Nephron (organoid): ENCODE measurements around the gene B9D2.
A peak's percentile ranks its signal among the peaks of the same experiment; 100 is the strongest.

Source experiments
- H3K27ac Mint-ChIP-seq, 3 experiments: 2 replicates each; pipeline ENCODE4 v1.8.0; 2020; ENCODE audit warnings: mixed read lengths in 3 of 3, mild to moderate bottlenecking in 2 of 3, moderate library complexity in 1 of 3
- H3K27me3 Mint-ChIP-seq: 2 replicates; pipeline ENCODE4 v1.8.0; 2021; ENCODE audit warnings: low read depth, mild to moderate bottlenecking, moderate library complexity, mixed read lengths
- H3K36me3 Mint-ChIP-seq: 2 replicates; pipeline ENCODE4 v1.8.0; 2020; ENCODE audit warnings: low read depth, mixed read lengths
- H3K4me1 Mint-ChIP-seq: 2 replicates; pipeline ENCODE4 v1.8.0; 2020; ENCODE audit warnings: mixed read lengths
- H3K4me3 Mint-ChIP-seq, 3 experiments: 2 replicates each; pipeline ENCODE4 v1.8.0; 2020; ENCODE audit warnings: mild to moderate bottlenecking in 3 of 3, mixed read lengths in 3 of 3, moderate library complexity in 2 of 3
- H3K9me3 Mint-ChIP-seq: 2 replicates; pipeline ENCODE4 v1.8.0; 2020; ENCODE audit warnings: mixed read lengths
- CTCF ChIP-seq, 3 experiments: fragments of 200-600 bp; sonication (generic); IDR thresholded peaks; one replicate each; pipeline ENCODE4 v1.5.0; 2021; ENCODE audit warnings: antibody characterized with exemption in 3 of 3; ENCODE audit not compliant: unreplicated experiment in 3 of 3

The B9D2 gene

GRCh38 chr19:41397086-41398049, 33.4 kb upstream of the B9D2 start, which contains the start of the genes BCKDHA and EXOSC5:
Gene BCKDHA (plus strand): TSS chr19:41397818. CDS start chr19:41397828, 10 bp downstream.
Gene EXOSC5 (minus strand): TSS chr19:41397359. CDS start chr19:41397328, 31 bp downstream.
- peaks cover 3% of the 10 kb centered on the region for H3K27me3 Mint-ChIP-seq
- no peaks in the 10 kb centered on the region for H3K9me3 Mint-ChIP-seq
- TF ChIP-seq CTCF (IDR thresholded peaks at IDR 0.05; ENCODE audit: unreplicated experiment in 3 of 3) = no peak
- H3K36me3 Mint-ChIP-seq = peaks cover 3% of the 10 kb centered on the region
- H3K27ac Mint-ChIP-seq = peak within 1 kb of the TSS; percentile 99 to 100 (median 100)
- H3K4me1 Mint-ChIP-seq = peaks cover 41% of the 10 kb centered on the region
- peak within 1 kb of the TSS; percentile 98 to 100 (median 99) for H3K4me3 Mint-ChIP-seq

GRCh38 chr19:41395355-41395754, 31.4 kb upstream of the B9D2 start:
- Mint-ChIP-seq H3K4me1 (peaks cover 41% of the 10 kb centered on the region), H3K27ac (peak overlapping the region in 1 of 3 experiments; percentile 8), H3K36me3 (peaks cover 7% of the 10 kb centered on the region), H3K4me3 (peak overlapping the region; percentile 68 to 77 (median 75)), H3K9me3 (no peaks in the 10 kb centered on the region), H3K27me3 (peaks cover 3% of the 10 kb centered on the region)
- TF ChIP-seq CTCF (IDR thresholded peaks at IDR 0.05; ENCODE audit: unreplicated experiment in 3 of 3) = no peak

GRCh38 chr19:41392775-41393174, 28.8 kb upstream of the B9D2 start:
- H3K27ac Mint-ChIP-seq = no peak overlapping the region
- peaks cover 21% of the 10 kb centered on the region for H3K4me1 Mint-ChIP-seq
- peaks cover 11% of the 10 kb centered on the region for H3K36me3 Mint-ChIP-seq

GRCh38 chr19:41391618-41392017, 27.7 kb upstream of the B9D2 start:
- no peak overlapping the region for H3K4me3 Mint-ChIP-seq
- no peak for TF ChIP-seq CTCF (IDR thresholded peaks at IDR 0.05; ENCODE audit: unreplicated experiment in 3 of 3)
- peaks cover 11% of the 10 kb centered on the region for H3K36me3 Mint-ChIP-seq
- peaks cover 12% of the 10 kb centered on the region for H3K4me1 Mint-ChIP-seq
- H3K27me3 Mint-ChIP-seq = peaks cover 3% of the 10 kb centered on the region
- H3K27ac Mint-ChIP-seq = no peak overlapping the region
- no peaks in the 10 kb centered on the region for H3K9me3 Mint-ChIP-seq

More at GRCh38 chr19:41392775-41393174, 28.8 kb upstream of the B9D2 start:
- no peak for TF ChIP-seq CTCF (IDR thresholded peaks at IDR 0.05; ENCODE audit: unreplicated experiment in 3 of 3)
- peaks cover 3% of the 10 kb centered on the region for H3K27me3 Mint-ChIP-seq
- peak overlapping the region in 1 of 3 experiments; percentile 56 for H3K4me3 Mint-ChIP-seq
- H3K9me3 Mint-ChIP-seq = no peaks in the 10 kb centered on the region

- Mint-ChIP-seq H3K9me3 (no peaks in the 10 kb centered on the region), H3K36me3 (peaks cover 24% of the 10 kb centered on the region), H3K27ac (no peak overlapping the region), H3K4me3 (no peak overlapping the region), H3K27me3 (no peaks in the 10 kb centered on the region), H3K4me1 (no peaks in the 10 kb centered on the region)
- TF ChIP-seq CTCF (IDR thresholded peaks at IDR 0.05; ENCODE audit: unreplicated experiment in 3 of 3) = no peak
Measured at GRCh38 chr19:41386442-41386841, 22.5 kb upstream of the B9D2 start.
